GM18499 (cell line): ENCODE results near the gene CAPN10.
"Not testable (repeated sequence)": the region's sequence is repeated elsewhere in the genome, so short reads cannot be mapped to it uniquely, and the experiment has no call there.

ENCODE experiments used
- ATAC-seq: cut with Tn5 transposase; IDR thresholded peaks from one replicate; pipeline ENCODE4 v1.9.1; 2021; ENCODE audit warnings: moderate number of reproducible peaks; ENCODE audit not compliant: insufficient read depth, unreplicated experiment

CAPN10 gene

DNA sequence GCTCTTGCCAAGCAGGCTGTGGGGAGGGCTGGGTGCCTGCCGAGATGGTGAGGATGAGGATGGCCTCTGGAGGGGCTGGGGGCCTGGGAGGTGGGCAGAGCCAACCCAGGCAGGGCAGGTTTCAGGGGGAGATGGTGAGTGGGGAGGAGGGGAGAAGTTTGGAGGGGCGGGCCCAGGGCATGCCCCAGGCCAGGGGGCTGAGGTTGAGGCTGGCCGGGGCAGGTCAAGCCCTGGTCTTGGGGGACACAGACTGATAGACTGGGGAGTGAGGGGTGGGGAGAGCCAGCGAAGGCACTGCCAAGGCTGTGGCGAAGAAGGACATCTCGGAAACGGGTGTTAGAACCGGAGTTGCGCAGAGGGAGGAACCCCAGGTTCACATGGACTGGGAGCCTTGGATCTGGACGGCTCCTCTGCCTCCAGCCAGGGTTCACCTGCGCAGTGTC, 12.6 kb downstream of the CAPN10 start:
- ATAC-seq: no peak

DNA sequence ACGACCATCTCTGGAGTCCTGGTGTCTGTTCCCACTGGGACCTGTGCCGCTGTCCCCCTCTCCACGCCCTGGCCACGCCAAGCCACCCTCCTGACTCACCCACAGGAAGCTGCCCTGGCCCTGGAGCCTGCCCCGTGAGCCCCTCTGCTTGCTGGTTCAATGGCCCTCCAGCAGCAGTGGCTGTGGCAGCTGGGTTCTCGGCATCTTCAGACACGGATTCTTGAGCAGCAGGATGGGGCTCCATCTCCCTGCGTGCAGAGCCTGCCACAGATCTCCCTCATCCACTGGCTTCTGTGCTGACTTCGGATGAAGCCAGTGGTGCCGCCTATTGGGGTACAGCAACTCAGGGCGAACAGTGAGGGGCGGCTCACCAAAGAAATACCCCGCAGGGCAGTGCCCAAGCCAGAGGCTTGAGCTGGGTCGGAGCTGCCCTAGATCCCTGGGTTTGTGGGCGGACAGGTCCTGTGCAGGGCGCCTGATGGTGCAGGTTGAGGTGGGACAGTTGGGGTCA, 14.0 kb downstream of the CAPN10 start:
- ATAC-seq: no peak

DNA sequence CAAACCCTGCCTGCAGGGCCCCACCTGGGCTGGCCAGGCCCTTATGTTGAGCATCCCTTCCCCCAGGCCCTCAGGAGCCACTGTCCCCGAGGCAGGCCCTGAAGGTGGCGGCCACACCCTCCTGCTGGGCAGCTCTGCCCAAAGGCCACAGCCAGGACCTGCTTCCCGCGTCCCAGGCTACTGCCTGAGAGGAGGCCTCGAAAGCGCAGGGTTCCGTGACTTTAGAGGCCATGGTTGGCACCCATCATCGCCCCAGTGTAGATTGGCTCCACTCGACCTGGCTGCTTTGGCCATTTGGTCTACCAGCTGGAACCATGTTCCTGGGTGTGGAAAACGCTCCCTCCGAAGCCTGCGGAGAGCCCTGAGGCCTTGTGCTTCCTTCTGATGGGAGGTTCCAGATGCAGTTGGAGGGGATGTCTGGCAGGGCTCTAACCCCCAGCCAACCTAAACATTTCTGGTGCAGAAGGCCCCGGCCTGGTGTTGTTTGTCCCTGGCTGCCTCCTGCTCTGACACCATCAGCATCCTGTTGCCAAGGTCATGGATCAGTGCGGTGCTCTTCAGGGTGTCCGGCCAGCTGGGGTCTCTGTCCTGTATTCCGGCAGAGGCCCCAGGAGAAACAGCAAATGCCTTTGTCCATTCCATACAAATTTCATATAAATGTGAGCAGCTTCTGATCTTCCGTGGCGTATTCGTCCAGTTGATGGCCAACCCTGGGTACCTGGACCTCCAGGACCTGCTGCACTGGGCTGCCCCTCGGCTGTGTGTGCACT, 14.7 kb downstream of the CAPN10 start:
- no peak for ATAC-seq

DNA sequence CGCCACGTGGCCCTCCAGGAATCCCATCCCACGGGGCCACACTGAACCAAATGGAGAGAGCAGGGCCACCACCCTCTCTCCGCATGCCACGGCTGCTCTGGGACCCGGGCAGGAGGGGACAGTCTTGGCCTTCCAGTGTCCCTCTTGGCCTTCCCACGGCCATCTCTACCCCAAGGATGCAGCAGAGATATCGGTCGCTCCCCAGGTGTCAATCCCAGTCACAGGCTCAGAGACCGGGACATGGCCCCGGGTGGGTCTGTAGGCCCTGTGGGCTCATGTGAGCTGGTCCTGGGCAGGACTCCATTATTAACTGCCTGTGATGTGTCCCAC, 15.3 kb downstream of the CAPN10 start:
- no peak for ATAC-seq

DNA sequence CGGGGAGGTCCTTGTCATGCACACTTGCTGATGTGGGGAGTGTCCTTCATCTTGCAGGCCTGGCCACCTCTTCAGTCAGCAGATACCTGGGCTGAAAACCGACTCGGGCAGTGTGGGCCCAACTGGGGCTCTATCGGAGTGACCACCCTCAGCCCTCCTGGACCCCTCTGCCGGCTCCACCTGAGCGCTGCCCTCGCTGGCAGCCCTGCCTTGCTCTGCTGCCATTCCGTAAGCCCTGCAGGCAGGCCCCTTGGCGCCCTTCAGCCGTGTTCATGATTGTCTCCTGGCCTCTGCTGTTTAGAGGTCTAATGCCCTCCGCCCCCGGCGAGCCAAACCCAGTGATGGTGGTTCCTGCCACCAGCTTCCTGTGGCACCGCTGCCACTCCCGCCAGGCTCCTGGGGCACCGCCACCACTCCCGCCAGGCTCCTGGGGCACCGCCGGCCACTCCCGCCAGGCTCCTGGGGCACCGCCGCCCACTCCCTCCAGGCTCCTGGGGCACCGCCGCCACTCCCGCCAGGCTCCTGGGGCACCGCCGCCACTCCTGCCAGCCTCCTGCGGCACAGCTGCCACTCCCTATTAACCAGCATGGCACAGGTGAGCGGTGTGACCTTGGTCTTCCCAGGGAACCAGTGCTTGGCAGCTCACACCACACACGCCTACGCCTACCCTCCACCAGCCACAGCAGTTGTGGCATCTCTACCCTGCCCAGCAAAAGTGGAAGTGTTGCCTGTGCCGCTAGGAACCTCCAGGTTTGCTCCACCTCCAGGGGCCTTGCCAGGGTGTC, 15.9 kb downstream of the CAPN10 start:
- no peak for ATAC-seq

DNA sequence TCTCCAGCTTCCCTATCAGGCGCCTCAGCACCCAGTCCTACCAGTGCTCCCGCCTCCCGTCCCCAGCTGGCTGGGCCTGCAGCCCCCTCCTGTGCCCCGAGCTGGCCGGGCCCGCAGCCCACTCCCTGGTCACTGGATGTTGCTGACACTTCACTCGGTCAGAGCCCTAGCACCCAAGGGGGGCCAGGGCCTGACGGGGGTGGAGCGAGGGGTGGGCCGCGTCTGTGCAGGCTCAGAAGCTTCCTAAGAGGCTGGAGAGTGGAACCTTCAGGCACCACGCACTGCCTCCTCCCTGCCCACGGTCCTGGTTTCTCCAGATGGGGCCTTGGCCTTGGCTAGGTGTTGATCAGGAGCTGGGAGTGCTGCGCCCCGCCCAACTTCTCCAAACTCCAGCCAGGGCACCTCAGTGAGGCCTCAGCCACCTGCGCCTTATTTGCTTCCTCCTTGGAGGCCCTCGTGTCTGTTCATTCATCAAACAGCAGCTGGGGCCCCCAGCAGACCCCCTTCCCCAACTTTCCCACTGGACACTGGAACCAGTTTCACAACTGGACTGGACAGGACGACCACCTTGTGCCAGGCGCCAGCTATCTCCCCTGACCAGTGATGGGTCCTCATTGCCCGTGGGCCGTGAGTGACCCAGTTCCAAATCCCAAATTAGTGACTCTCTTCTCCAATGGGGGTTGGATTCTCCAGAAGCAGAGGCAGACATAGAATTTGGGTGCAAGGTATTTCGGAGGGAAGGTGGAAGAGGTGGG, 16.7 kb downstream of the CAPN10 start:
- no peak for ATAC-seq

DNA sequence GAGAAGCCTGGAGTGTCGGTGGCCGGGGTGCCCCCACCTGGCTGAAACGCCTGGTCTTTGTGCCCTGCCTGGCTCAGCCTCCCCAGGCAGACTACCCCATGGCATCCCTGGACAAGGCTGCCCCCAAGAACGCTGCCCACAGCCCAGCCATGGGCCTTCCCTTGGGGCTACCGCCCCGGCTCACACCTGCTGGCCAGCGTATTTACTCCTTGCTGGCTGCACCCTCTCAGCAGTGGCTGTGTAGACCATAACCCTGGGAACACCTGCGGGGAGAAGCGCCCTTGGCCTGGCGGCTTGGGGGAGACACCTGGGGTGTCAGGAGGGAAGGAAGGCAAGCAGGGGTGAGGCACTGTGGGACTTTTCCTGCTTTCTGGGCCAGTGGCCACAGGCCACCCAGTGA, 17.3 kb downstream of the CAPN10 start:
- no peak for ATAC-seq

DNA sequence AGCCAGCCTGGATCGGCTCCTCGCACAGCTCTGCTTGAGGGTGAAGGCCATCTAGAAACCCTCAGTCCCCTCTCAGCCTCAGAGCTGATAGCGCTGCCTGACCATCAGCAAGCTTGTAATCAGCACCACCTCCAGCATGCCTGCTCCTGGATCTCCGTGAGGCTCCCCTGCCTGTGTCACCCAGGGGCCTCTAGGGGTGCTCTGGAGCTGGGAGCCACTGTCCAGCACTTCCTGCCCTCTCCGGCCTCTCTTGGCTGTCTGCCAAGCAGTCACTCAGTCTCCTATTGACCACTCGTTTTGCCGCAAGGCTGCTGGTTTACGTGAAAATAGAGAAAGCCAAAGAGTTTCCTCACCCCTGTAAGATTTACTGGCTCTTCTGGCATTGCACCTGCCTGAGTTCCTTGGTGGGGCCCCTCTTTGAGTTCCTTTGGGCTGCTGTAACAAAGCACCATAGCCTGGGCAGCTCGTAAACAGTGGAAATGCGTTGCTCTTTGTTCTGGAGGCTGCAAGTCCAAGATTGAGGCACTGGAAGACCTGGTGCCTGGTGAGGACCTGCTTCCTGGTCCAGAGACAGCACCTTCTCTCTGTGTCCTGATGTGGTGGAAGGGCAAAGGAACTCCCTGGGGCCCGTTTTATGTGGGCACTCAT, 17.9 kb downstream of the CAPN10 start:
- no peak for ATAC-seq

DNA sequence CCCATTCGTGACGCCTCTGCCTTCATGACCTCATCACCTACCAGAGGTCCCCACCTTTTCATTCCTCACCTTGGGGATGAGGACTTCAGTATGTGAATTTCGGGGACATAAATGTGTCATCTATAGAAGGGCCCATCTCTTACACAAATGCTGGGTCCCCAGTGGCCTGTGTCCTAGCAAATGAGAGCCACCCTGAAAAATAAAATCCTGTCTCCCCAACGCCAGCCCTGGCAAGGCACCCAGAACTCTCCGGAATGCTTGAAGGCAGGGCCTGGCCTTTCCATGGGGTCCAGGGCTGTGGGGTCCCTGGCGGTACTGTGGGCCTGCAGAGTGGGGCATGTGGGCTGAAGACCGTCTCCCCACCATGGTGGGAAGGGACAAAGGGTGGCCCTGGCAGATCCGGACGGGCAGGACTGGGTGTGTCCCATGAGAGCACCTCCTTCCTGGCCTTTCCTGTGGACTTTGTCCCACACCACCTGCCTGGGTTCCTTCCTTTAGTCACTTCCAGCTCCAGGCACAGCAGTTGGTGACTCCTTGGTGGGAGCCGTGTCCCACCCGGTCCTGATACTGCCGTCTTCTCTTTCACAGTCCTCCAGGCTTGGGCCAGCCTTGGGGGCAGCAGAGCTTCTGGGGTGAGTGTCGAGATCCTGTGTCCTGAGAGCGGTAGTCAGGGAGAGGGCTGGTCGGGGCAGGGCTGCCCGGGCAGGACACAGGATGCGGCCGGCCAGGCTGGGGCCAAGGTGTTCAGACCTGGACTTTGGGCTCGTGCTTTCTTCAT, 18.6 kb downstream of the CAPN10 start:
- ATAC-seq: no peak

DNA sequence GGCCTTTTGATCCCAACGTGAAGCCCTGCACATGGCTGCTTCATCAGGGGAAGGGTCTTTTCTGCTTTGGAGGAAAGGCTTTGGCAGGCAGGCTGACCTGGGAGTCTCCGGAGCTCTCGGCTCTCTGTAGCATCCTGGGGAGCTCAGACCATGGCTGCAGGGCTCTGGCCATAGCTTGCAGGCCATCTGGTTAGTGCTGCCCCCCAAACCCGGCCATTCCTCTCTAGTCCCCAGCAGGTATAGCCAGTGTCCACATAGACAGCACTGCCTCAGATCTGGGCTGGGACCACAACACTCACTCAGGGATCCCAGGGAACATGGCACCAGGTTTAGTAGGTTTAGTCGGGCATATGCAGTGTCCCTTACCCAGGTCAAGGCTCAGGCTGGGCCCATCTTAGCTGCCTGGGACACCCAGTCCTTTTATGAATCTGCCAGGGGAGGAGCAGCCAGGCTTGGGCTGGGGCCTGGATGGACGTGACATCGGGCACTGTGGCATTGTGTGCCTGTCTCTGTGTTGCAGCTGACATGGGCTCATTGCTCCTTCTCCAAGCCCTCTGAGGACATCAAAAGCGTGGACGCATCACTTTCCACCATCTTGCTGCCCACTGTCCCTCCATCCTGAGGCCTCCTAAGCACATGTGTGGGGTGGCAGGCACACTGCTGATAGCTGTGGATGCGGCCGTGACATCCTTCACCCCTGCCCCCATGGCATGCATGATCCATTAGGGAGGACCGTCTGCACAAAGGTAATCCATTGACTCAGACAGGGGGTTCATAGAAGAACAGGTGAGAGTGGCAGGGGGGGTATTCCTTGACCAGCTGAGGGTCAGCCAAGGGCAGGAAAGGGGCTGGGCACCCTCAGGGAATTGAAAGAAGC, 19.6 kb downstream of the CAPN10 start:
- ATAC-seq: no peak

DNA sequence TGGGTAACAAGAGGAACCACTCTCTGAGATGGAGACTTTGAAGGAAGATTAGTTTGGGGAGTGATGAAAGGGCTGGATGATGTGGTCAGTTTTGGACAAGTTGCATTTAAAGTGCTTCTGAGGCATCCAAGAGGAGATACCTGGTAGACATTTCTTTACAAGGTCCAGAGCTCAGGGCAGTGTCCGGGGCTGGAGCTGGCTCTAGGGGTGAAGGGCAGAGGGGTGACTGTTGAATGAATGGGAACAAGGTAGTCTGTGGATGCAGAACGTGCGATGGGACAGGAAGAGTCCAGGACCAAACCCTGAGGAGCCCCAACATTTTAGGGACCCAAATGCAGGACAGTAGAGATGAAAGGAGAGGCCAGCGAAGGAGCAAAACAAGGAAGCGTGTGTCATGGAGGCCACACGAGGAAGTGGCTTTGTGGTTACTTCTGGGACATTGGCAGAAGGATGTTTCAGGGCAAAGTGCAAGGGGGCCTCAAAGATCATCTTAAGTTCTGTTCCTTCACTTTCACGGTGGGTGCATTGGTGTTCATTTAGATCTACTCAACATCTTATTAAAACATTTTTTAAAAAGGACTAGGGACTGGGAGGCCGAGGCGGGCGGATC, 25.2 kb downstream of the CAPN10 start:
- no peak for ATAC-seq

DNA sequence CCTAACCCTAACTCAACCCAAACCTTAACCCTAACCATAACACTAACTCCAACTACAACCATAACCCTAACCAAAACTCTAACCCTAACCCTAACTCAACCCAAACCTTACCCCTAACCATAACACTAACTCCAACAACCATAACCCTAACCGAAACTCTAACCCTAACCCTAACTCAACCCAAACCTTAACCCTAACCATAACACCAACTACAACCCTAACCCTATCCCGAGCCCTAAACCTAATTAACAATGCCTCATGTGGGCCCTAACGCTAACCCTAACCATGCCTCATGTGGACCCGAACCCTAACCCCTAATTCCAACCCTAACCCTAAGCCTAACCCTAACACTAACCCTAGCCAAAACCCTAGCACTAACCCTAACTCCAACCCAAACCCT, 27.2 kb downstream of the CAPN10 start:
- ATAC-seq: no peak

DNA sequence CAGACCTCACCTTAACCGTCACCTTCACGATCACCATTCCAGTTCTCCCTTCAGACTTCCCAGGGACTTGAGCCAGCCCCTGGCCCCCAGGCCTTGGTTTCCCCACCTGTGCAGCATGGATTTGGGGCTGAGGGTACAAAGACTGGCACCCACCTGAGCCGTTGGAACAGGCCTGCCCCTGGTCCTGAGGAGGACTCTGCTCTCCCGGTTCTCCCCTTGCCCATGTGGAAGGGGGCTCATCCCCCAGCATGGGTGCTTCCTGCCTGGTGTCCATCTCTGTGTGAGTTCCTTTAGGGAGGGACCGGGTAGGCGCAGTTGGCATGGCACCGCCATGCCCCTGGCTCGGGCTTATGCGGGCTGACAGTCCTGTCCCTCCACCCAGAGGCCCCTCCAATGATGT, 27.9 kb downstream of the CAPN10 start:
- no peak for ATAC-seq

DNA sequence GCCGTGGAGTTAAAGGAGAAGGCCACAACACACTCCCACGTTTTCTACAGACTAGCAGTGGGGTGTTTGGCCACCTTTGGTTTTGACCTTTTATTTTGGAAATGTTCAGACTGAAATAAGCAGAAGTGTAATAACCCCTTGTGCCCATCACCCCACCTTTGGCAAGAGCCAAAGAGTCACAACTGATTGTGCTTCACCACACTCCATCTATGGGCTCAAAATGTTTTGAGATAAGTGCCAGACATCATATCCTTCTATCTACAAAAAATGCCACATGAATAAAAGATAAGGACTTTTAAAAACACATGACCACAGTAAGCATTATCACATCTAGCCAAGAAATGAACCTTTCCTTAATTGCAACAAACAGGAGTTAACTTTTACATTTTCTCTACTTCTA, 28.9 kb downstream of the CAPN10 start:
- ATAC-seq: no peak

DNA sequence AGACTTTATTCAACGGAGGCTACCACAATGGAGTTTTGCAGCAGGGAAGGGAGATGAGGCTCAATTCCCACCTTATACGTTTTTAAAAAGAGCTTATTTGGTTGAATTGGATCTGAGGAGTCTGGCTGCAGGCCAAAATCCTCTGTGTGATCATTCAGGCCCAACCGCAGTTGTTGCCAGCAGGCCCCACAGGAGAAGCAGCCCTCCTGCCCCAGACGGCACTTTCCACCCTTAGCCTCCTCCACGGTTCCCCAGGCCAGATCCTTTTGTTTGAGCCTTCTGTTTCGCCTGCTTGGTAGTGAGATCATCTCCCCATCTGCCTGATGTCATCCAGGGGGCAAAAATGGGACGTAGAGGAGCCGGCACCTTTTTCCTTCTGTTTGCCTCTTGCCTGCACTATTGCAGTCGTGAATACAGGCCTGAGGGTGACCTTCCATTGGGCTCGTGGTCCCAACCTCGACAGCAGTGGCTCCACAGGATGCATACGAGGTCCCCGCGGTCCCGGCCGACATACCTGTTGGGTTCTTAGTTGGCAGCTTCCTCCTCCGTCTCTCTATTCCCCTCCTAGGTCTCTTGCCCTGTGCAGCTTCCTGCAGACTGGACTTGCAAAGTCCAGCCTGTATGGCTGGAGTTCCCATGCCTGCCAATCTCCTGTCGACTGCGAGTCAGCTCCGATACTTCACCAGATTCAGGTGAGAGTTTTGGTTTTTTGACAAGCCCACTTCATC, 29.4 kb downstream of the CAPN10 start:
- ATAC-seq: no peak

DNA sequence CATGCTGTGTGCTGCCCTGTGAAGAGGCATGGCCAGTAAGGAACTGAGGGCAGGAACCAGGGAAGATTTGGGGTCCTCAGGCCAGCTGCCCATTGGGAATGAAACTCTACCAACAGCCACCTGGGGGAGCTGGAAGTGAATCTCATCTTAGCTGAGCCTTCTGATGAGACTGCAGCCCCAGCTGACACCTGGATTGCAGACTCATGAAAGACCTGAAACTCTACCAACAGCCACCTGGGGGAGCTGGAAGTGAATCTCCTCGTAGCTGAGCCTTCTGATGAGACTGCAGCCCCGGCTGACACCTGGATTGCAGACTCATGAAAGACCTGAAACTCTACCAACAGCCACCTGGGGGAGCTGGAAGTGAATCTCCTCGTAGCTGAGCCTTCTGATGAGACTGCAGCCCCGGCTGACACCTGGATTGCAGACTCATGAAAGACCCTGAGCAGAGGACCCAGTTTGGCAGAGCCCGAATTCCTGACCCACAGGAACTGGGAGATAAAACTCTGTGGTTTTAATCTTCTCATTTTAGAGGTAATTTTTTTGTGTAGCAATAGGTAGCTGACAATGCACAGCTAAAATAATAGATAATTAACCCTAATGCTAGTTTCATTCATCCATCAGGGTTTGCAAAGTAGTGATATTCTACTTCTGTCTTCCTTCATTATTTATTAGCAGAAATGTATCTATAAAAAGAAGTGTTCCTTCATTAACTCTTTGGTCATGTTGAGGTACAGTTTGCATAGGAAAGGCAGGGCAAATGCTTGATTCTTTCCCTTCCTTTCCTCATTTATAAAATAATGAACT, 30.5 kb downstream of the CAPN10 start:
- ATAC-seq: not testable (repeated sequence)

DNA sequence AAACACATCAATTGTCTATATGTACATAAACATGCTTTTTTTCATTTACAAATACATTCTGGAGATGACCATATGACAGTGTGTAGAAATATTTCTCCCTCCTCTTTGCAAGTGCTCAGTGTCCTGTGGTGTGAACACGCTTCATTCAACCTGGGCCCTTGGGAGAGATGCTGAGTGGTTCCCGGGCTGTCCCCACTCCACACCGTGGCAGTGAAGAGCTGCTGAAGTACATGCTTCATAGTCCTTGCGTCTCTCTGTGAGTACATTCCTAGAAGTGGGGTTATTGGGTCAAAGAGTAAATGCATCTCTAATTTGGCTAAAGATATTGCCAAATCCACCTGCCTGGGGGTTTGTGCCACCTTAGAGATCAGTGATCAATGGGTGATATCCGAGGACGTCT, 32.2 kb downstream of the CAPN10 start:
- ATAC-seq: no peak
